ENCODE measurements around the gene RABGAP1L.

- no peak for TF ChIP-seq CTCF (IDR thresholded peaks at IDR 0.05; ENCODE audit: low read depth, low read length, missing input control)
- TF ChIP-seq YY1 (IDR thresholded peaks at IDR 0.05): no peak
- TF ChIP-seq MAX (IDR thresholded peaks at IDR 0.05): no peak
- TF ChIP-seq ATF3 (IDR thresholded peaks at IDR 0.05): no peak
- TF ChIP-seq ZBTB33 (IDR thresholded peaks at IDR 0.05): no peak
- TF ChIP-seq REST (IDR thresholded peaks at IDR 0.05): no peak
Measured at GRCh38 chr1:174874331-174875053, 715.2 kb downstream of the RABGAP1L start.

All from liver (tissue), 3 donors.